Testis (tissue), 2 donors: ENCODE results near the gene AMBP.

Source experiments
- CTCF ChIP-seq, 3 experiments: fragments of 450-650 bp in 2 of 3; fragments of 200-600 bp in 1 of 3; sonication (generic) in 1 of 3; IDR thresholded peaks; one replicate each; pipeline ENCODE4 v1.5.1; 2016 to 2019; ENCODE audit warnings: antibody characterized with exemption in 3 of 3, mild to moderate bottlenecking in 2 of 3, moderate library complexity in 1 of 3
- POLR2A ChIP-seq: fragments of 450-650 bp; IDR thresholded peaks from one replicate; pipeline ENCODE4 v1.6.1; 2017; ENCODE audit warnings: antibody characterized with exemption, mild to moderate bottlenecking, moderate library complexity

DNA sequence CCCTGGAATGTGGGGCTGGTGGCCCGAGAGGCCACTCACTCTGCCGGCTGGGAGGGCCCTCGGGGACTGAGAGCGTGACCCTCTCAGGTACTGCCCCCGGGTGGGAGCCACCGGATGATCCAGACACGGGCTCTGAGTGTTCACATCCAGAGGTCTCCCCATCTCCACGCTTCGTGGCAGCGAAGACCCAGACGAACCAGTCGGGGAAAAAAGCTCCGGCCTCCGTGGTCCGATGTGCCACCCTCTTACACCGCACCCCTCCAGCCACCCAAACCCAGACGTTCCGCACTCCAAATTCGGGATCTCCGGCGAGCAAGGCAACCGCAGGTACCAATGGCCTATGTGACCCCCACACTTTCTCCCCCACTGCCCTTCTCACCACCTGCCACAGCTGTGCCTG is 49.5 kb downstream of the AMBP start:
- TF ChIP-seq CTCF (IDR thresholded peaks at IDR 0.05) (no peak), POLR2A (no peak)
